GM18508 (cell line): ENCODE results near the gene TRAPPC12.
"Not testable (repeated sequence)": the region's sequence is repeated elsewhere in the genome, so short reads cannot be mapped to it uniquely, and the experiment has no call there.

Experiments used
- ATAC-seq: cut with Tn5 transposase; IDR thresholded peaks from one replicate; pipeline ENCODE4 v1.9.1; 2021; ENCODE audit warnings: moderate number of reproducible peaks; ENCODE audit not compliant: insufficient read depth, unreplicated experiment

Gene TRAPPC12

DNA sequence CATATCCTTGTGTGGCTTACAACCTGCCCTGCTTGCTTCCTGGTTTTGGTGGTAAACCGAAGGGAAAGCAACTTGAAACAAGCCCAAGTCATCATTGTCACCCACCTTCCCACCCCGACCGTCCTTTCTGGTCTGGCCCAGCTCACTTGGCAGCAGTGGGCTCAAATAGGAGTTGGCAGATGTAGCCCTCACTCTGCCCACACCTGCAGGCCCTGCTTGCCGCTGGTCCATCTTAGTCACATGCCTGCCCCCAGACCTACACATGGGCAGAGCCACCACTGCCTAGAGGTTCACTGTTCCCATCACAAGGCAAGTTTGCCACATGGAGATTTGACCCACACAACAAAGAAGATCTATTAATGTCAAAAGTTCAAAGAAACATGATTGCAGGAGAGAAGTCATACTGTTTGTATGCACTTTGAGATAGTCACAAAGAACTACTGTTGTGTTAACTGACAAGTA lies 11.2 kb upstream of the TRAPPC12 start:
- no peak for ATAC-seq

DNA sequence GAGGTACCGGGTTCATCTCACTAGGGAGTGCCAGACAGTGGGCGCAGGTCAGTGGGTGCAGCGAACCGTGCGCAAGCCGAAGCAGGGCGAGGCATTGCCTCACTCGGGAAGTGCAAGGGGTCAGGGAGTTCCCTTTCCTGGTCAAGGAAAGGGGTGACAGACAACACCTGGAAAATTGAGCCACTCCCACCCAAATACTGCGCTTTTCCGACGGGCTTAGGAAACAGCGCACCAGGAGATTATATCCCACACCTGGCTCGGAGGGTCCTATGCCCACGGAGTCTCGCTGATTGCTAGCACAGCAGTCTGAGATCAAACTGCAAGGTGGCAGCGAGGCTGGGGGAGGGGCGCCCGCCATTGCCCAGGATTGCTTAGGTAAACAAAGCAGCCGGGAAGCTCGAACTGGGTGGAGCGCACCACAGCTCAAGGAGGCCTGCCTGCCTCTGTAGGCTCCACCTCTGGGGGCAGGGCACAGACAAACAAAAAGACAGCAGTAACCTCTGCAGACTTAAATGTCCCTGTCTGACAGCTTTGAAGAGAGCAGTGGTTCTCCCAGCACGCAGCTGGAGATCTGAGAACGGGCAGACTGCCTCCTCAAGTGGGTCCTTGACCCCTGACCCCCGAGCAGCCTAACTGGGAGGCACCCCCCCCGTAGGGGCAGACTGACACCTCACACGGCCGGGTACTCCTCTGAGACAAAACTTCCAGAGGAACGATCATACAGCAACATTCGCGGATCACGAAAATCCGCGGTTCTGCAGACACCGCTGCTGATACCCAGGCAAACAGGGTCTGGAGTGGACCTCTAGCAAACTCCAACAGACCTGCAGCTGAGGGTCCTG lies 9.9 kb upstream of the TRAPPC12 start:
- not testable (repeated sequence) for ATAC-seq

DNA sequence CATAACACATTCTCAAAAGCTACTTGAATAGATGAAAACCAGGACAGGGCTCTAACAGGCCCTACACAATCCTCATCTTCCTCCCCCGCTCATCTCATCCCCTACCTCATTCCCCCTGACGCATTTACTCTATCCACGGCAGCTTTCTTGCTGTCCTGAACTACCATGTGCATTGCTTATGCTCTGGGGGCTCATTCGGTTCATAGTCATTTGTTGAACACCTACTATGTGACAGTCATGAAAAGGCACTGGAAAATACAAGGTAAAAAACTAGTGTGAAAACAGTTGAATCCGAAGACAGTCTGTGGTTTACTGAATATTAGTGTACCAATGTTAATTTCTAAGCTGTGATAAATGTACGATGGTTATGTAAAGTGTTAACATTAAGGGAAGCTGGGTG lies 2.7 kb upstream of the TRAPPC12 start:
- no peak for ATAC-seq

DNA sequence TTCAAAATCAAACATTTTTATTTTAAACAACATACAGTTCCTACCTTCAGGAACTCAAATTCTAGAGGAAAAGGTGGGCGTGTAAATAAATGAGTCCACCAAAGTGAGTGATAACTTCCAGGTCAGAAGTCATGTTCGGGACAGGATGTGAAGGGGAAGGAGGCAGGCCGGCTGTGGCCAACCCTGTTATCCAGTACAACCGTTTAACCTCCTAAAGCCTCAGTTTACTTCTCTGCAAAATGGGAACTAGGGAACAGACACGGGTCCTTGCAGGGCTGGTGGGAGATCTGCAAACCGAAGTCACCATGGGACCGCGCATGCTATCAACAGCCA lies 2.2 kb upstream of the TRAPPC12 start:
- ATAC-seq, result peak; percentile 7

DNA sequence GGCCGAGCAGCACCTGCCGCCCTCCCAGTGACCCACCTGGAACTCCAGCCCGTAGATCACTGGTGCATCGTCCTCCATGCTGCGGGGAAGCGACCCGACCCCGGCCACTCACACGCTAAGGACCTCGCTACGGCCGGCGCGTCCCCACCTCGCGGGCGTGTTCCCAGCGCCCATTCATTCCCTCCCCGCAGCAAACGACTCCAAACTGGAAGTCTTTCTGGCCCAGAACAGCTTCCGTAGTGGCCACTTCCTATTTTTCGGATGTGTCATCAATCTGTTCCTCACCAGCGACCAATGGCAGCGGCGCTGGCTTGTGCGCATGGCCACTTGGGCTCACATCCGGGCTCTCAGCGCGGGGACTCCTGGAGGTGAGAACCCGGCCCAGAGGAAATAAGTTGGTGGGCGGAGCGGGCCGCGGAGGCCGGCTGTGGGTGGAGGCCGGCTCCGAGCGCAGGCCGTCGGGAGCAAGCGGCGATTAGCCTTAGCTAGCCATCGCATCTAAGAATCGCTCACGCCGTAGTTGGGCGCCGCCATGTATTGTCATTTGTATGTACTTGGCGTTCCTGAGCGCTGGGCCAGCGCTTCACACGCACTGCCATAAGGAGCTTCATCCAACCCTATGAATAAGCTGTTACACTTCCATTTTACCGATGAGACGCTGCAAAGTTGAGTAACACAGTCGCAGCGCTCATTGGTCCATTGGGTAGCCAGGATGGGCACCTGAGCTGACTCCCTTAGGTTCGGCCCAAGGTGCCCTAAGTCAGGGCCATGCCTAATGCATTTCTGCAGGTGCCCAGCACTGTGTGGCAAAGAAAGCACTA lies 1.7 kb upstream of the TRAPPC12 start, which contains the start of gene EIPR1:
Gene EIPR1 (minus strand): TSS at position 207 of the 821 bp plus-strand sequence. CDS start 129 bp downstream, at position 78.
- peak; percentile 82 for ATAC-seq

DNA sequence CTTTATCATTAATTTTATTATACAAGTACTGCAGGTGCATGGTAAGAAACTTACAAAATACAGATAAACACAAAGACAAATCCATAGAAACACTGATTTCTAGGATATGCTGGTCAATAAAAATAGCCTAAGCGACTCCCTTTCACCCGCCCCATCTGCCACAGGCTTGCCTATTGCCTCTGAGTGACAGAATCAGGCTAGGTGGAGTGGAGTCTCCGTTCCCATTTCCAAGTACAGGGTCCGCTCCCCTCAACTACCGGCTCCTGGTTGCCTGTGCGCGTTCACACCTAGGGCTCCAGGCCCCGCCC lies 201 bp upstream of the TRAPPC12 start:
- ATAC-seq, result no peak

DNA sequence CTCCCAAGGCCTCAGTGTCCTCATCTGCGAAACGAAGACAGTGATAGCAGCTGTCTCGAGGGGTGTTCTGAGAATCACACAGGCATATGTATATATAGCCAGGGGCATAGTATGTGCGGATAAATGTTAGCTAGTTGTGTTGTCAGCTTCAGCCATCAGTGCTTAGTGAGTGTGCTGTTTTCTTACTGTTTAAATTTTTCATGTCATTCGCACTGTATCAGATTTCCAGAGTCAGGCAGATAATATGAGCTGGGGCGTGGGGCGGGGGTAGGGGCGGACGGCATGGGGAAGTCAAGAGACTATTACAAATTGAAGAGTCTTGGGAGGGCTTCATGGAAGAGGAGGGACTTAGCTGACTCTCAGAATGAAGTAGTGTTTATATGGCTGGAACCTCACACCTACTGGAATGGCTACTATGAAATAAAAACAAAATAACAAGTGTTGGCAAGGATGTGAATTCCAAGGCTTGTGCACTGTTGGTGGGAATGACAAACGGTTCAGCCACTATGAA lies 7.0 kb downstream of the TRAPPC12 start:
- ATAC-seq, result no peak

DNA sequence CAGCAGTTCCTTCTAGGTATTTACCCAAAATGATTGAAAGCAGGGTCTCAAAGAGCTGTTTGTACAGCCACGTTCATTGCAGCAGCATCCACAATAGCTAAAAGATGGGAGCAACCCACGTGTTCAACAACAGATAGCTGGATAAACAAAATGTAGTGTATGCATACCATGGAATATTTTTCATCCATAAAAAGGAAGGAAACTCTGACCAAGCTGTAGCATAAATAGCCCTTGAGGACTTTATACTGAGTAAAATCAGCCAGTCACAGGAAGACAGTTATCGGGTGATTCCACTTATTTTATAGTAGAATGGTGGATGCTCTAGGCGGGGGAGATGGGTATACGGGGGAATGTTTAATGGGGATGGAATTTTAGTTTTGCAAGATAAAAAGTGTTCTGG lies 7.5 kb downstream of the TRAPPC12 start:
- no peak for ATAC-seq

DNA sequence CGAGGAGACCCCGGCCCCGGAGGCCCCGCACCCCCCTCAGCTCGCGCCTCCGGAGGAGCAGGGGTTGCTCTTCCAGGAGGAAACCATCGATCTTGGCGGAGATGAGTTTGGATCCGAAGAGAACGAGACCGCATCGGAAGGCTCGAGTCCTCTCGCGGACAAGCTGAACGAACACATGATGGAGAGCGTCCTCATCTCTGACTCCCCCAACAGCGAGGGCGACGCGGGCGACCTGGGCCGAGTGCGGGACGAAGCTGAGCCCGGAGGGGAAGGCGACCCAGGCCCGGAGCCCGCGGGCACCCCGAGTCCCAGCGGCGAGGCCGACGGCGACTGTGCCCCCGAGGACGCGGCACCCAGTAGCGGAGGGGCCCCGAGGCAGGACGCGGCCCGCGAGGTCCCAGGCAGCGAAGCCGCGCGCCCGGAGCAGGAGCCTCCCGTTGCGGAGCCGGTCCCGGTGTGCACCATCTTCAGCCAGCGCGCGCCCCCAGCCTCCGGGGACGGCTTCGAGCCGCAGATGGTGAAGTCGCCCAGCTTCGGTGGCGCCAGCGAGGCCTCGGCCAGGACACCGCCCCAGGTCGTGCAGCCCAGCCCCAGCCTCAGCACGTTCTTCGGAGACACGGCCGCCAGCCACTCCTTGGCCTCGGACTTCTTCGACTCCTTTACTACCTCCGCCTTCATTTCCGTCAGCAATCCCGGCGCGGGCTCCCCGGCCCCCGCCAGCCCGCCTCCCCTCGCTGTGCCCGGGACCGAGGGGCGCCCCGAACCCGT lies 8.3 kb downstream of the TRAPPC12 start:
- no peak for ATAC-seq

DNA sequence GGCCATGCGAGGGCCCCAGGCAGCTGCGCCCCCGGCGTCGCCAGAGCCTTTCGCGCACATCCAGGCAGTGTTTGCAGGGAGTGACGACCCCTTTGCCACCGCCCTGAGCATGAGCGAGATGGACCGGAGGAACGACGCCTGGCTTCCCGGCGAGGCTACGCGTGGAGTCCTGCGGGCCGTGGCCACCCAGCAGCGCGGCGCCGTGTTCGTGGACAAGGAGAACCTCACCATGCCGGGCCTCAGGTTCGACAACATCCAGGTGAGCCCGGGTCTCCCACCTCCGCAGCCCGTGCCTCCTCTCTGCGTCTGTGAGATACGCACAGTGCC lies 8.9 kb downstream of the TRAPPC12 start:
- ATAC-seq, result no peak

DNA sequence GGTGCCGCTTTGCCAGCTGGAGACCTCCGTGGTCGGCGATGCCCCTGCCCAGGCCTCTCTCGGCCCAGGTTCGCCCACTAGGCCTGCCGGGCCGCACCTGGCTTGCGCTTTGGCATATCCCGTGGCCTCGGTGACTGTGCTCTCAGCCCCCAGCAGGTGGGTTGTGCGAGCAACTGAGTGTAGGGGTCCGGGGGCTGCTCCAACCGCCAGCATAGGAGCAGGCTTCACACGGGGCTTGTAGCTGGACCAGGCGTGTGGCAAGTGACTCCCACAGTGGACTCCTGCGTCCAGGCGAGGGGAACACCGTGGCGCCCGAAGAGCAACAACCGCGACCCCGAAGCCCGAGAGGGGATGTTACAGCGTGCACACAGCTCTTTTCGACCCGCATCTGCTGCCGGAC lies 9.7 kb downstream of the TRAPPC12 start:
- ATAC-seq, result no peak

DNA sequence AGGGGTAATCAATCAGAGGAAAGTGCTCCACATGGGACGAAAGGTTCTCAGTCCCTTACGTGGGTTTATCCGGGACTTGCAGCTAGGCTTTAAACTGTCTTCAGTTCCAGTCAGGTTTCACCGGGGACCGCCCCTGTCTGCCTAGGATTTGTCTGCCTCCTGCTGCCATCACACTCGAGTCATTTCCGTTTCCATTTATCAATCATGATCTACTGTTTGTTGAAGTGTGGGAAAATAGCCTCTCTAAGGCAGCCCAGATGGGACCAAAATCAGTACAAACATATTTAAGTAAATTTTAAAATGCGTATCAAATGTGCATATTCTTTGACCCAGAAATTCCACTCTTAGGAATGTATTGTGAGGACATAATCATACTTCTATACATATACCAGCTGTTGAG lies 10.5 kb downstream of the TRAPPC12 start:
- no peak for ATAC-seq

DNA sequence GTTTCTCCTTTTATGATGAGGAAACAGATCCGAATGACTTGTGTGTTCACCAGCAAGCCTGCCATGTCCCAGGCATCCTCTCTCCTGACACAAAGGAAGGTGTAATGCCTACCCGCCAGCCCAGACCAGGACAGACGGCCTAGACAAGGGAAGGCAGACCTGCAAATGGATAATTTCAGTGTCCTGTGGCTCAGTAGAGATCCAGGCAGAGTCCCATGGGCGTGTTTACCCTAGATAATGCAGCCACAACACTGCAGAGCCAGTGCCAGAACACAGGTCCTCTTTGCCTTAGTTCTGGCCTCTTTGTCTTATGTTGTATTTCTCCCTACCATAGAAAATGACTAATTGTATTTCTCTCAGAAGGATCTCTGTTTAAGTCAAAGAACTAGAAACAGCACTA lies 12.7 kb downstream of the TRAPPC12 start:
- ATAC-seq, result no peak

DNA sequence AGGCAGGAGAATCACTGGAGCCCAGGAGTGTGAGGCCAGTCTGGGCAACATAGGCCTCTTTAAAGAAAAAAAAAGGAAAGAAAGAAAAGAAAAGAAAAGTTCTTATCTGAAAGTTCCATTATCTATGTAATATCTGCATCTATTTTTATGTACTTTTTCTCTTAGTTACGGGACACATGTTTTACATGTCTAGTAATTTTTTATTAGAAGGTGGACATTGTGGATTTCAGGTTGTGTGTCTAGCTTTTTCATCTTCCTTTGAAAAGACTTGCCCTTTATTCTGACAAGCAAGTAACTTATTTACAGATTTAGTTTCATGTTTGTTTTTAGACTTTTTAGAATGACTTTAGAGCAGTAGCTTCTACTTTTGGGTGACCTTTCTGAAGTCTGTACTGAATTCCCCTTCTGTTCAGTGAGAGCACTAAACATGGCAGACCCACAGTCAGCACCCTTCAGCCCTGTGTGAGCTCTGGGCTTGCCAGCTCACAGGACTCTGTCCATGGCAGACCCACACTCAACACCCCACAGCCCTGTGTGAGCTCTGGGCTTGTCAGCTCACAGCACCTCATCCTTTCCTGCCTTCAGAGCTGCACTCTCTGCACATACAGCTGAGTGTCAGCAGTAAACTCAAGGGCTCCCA lies 17.5 kb downstream of the TRAPPC12 start:
- ATAC-seq, result no peak

DNA sequence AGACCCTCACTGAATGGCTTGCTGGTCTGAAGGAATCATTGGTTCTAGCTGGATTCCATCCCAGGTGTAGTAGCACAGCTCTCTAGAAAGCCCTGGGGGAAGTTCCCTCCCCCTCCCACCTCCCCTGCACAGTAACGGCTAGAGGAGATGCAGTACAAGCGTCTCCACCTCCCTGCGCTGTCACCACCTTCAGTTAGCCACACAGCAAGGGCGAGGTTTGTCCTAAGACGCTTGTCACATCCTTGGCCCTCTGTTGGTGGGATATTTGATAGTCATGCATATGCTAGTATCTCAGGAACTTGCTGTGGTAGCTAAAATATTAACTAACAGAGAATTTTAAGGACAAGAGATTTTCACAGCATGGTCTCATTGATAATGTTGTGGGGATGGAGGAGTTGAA lies 19.4 kb downstream of the TRAPPC12 start:
- no peak for ATAC-seq

DNA sequence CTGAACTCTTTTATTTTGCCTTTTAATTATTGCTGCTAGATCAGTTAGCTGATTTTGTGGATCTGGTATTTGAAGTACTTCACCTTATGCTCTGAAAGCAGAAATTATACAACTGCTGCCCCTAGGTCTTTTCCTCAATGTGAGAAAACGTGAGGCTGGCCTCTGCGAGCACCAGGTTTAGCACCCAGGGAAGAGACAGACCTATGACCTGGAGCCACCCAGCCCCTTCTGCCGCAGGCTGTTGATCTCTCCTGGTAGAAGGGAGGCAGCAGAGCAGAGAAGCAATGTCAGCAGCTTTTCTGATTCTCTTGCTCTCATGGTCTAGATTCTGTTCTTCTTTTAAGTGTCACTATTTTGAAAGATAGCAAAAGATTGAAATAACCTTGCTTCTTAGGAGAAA lies 19.9 kb downstream of the TRAPPC12 start:
- no peak for ATAC-seq

DNA sequence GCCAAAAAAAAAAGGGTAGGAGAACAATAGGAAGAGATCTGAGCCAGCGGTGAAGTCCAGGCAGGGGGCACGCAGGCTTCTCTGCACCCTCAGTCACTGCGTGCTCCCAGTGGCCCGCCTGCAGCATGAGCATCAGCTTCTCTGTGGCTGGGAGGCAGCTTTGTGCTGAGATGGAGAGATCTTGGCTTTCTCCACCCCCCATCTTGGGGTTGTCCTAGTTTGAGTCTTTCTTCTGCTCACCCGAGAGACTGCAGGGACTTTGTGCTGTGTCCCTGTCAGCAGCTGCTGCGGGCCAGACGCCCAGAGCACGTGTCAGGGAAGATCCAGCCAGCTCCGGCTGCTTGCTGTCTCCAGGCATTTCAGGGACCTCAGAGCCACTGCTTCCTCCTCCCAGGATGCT lies 20.3 kb downstream of the TRAPPC12 start:
- no peak for ATAC-seq

DNA sequence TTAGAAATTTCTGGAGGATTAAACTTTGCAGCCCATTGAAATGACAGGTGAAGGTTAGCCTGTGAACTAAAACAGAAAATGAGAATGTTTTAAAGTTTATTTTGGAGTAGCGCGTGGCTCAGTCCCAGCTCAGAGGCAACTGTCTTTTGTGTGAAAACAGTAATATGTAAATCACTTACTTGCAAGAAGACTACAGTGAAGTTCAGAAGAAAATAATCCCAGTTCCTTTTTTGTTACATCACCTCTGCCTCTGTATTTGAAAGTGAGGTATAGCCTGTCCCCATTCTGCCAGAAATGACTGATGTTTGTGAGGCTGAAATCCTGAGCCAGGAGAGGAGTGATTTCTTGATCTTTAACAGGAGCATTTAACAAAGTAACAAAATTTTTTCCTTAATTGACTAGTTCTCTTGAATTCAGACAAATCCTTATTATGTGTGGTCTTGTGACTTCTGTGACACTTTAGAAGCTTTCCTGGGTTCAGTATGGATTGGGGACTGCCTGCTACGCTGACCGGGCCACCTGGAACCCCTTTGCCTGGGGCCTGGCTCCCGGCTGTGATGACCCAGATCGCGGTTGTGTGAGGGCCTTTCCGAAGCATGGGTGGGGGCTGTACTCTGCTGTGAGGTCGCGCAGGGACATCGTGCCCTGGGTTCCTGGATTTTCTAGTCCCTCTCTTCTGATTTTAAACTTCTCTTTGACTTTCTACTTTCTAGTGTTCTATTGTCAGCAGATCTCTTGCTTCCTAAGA lies 24.3 kb downstream of the TRAPPC12 start:
- peak; percentile 99 for ATAC-seq

DNA sequence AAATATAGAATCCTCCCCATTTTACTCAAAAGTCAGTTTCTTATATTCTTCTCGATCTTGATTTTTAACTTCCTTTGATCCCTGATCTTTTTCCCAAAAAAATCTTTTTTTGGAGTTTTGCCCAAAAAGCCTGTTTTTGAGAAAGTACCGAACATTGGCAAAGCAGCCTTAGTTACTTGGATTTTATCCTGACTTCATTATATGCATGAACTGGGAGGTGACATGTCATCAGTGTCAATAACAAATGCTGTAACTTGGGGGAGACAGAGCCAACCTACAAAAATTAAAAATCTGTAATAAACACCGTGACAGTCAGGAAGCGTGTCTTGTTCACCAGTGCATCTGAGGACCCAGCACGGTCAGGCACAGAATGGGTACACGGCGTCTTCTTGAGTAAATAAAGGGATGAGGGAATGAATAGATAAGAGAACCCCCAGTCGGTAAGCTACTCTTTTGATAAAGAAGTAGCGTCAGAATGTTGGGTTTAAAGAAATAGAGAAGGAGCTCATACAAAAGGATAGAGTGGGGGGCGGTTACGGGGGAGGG lies 24.9 kb downstream of the TRAPPC12 start:
- no peak for ATAC-seq
